Kidney (tissue), 14 donors: ENCODE results near the gene DUSP16. TPM values are rescaled to one million over a fixed set of nuclear protein-coding genes. Genes with fewer than 3 reads are reported as not detected.
"Not testable (repeated sequence)": the region's sequence is repeated elsewhere in the genome, so short reads cannot be mapped to it uniquely, and the experiment has no call there.

Experiments
- DNase-seq, 5 donors: peaks; one replicate each; pipeline ENCODE4 v3.0.0-alpha.2; 2013 to 2020
- FAIRE-seq: peaks from 2 replicates; lab custom pipeline; 2012; peaks lifted over from hg19 to GRCh38; lab: Jason Lieb, UNC
- H3K27ac ChIP-seq, 2 donors: one replicate each; pipeline ENCODE4 v1.7.0; 2013; ENCODE audit warnings: low read depth in 2 of 2, low read length in 2 of 2, inconsistent platforms in 1 of 2
- H3K27me3 ChIP-seq: one replicate; pipeline ENCODE4 v1.7.1; 2013; ENCODE audit warnings: low read length, inconsistent platforms; ENCODE audit not compliant: control insufficient read depth, insufficient read depth
- H3K36me3 ChIP-seq, 3 donors: one replicate each; pipeline versions ENCODE4 v1.7.0 to v1.7.1; 2013; ENCODE audit warnings: low read length in 3 of 3, control low read depth in 1 of 3, inconsistent platforms in 1 of 3; ENCODE audit not compliant: insufficient read depth in 3 of 3, control insufficient read depth in 2 of 3
- H3K4me1 ChIP-seq, 3 donors: one replicate each; pipeline versions ENCODE4 v1.7.0 to v1.7.1; 2013; ENCODE audit warnings: low read length in 3 of 3, inconsistent platforms in 1 of 3, low read depth in 1 of 3; ENCODE audit not compliant: control insufficient read depth in 2 of 3, insufficient read depth in 2 of 3
- H3K4me3 ChIP-seq, 3 donors: one replicate each; pipeline versions ENCODE4 v1.7.0 to v1.8.1; 2013; ENCODE audit warnings: low read length in 3 of 3, control low read depth in 1 of 3, inconsistent platforms in 1 of 3
- H3K9ac ChIP-seq, 3 donors: one replicate each; pipeline versions ENCODE4 v1.7.0 to v1.7.1; 2013; ENCODE audit warnings: low read length in 3 of 3, control low read depth in 1 of 3, inconsistent platforms in 1 of 3
- H3K9me3 ChIP-seq, 3 donors: one replicate each; pipeline versions ENCODE4 v1.7.0 to v1.7.1; 2013; ENCODE audit warnings: low read length in 3 of 3, control low read depth in 1 of 3, inconsistent platforms in 1 of 3; ENCODE audit not compliant: control insufficient read depth in 2 of 3, insufficient read depth in 1 of 3
- CTCF ChIP-seq: IDR thresholded peaks from 3 replicates; pipeline ENCODE4 v1.5.1; 2012; ENCODE audit warnings: mild to moderate bottlenecking, moderate library complexity, borderline replicate concordance; ENCODE audit not compliant: insufficient read depth; ENCODE audit errors: extremely low read depth
- intact Hi-C: fragments of 100-400 bp; cut with DNase I; formaldehyde crosslinking; loops from one replicate; pipeline ENCODE4 v1.11.1; 2022
- polyA plus RNA-seq: library from polyadenylated mRNA; stranded (reverse); fragments of 350-450 nt; fragmentation: Illumina TruSeq; extraction: RNeasy Lipid Tissue Mini Kit (QIAGEN cat#74804); gene quantifications from one replicate; pipeline ENCODE4 v1.2.3, GENCODE V29; 2014; ENCODE audit warnings: low read depth, low replicate concordance; ENCODE audit not compliant: insufficient read depth
- total RNA-seq: library from RNA; stranded (reverse); fragmentation: NEBNext Ultra II Directional; extraction: Animal tissue kit (Norgen Biotek cat#: 25700); gene quantifications from one replicate; pipeline ENCODE4 v1.2.1, GENCODE V29; 2021
- donor health status: control.
- donor health status: control.
- donor health status: control.
- donor health status: control.
- donor health status: control.
- donor health status: DM: yes; HTN: yes; CAD: no.
- donor health status: Normal renal cell carcinoma (clear cell type).

DUSP16 gene
- total and polyA plus RNA-seq, 2 donors from 2014 or later = 6.6 to 27.4 TPM

- Histone ChIP-seq H3K9ac (no peak overlapping the region), H3K27ac (no peak overlapping the region), H3K9me3 (no peaks in the 10 kb centered on the region), H3K27me3 (no peaks in the 10 kb centered on the region), H3K36me3 (peaks cover 0 to 6% (median 0%) of the 10 kb centered on the region in 3 donors), H3K4me3 (no peak overlapping the region), H3K4me1 (peaks cover 0 to 6% (median 6%) of the 10 kb centered on the region in 3 donors)
- TF ChIP-seq CTCF = no peak
- FAIRE-seq (no peak), DNase-seq (peak in 1 of 5 donors; percentile 28)
- intact Hi-C loops = no loop called here
Observed at GRCh38 chr12:12523229-12523628, 39.4 kb downstream of the DUSP16 start.

- H3K4me1 ChIP-seq, DNase-seq, intact Hi-C loops, H3K27me3 ChIP-seq, FAIRE-seq, H3K36me3 ChIP-seq, H3K9me3 ChIP-seq, H3K4me3 ChIP-seq, H3K27ac ChIP-seq, H3K9ac ChIP-seq: not testable (repeated sequence)
Observed at GRCh38 chr12:12522657-12523056, 40.0 kb downstream of the DUSP16 start.

GRCh38 chr12:12521888-12522287 is 40.8 kb downstream of the DUSP16 start:
- Histone ChIP-seq H3K9ac (no peak overlapping the region), H3K36me3 (peaks cover 0 to 9% (median 8%) of the 10 kb centered on the region in 3 donors), H3K4me3 (no peak overlapping the region), H3K27ac (no peak overlapping the region), H3K4me1 (no peaks in the 10 kb centered on the region), H3K27me3 (no peaks in the 10 kb centered on the region), H3K9me3 (no peaks in the 10 kb centered on the region)
- FAIRE-seq (no peak), DNase-seq (no peak)
- intact Hi-C loops = no loop called here
- TF ChIP-seq CTCF = no peak

- H3K27me3 ChIP-seq = no peaks in the 10 kb centered on the region
- no peak for FAIRE-seq
- H3K4me3 ChIP-seq = no peak overlapping the region
- H3K27ac ChIP-seq = no peak overlapping the region
- no peak for TF ChIP-seq CTCF
- DNase-seq = no peak
- no peaks in the 10 kb centered on the region for H3K9me3 ChIP-seq
- H3K9ac ChIP-seq = no peak overlapping the region
- peaks cover 0 to 9% (median 8%) of the 10 kb centered on the region in 3 donors for H3K36me3 ChIP-seq
- no peaks in the 10 kb centered on the region for H3K4me1 ChIP-seq
- intact Hi-C loops = no loop called here
Observed at GRCh38 chr12:12521044-12521485, 41.6 kb downstream of the DUSP16 start.
